Stimulated activated CD8-positive, alpha-beta memory T cell treated with anti-CD3 and anti-CD28 coated beads, Interleukin-4, amount 100 ng/mL, for 48 hours (primary cell): ENCODE data around the gene ARHGAP25.
A peak's percentile ranks its signal among the peaks of the same experiment; 100 is the strongest.

ENCODE experiments used
- DNase-seq: peaks from one replicate; pipeline ENCODE4 v3.0.0-alpha.2; 2020

The ARHGAP25 gene

GRCh38 chr2:68734688-68735525, at the start of gene ARHGAP25:
ARHGAP25 (plus strand) TSS chr2:68734811; CDS start chr2:68735200, 389 bp downstream.
- peak; percentile 75 for DNase-seq

- no peak for DNase-seq
Observed at GRCh38 chr2:68686178-68686577, 48.4 kb upstream of the ARHGAP25 start.

- no peak for DNase-seq
Observed at GRCh38 chr2:68687018-68687417, 47.6 kb upstream of the ARHGAP25 start.

- peak; percentile 28 for DNase-seq
Observed at GRCh38 chr2:68689553-68690537, 44.8 kb upstream of the ARHGAP25 start.

GRCh38 chr2:68690851-68691250, 43.8 kb upstream of the ARHGAP25 start:
- no peak for DNase-seq

- DNase-seq = no peak
Observed at GRCh38 chr2:68692511-68692910, 42.1 kb upstream of the ARHGAP25 start.

- no peak for DNase-seq
Observed at GRCh38 chr2:68693951-68694350, 40.7 kb upstream of the ARHGAP25 start.

GRCh38 chr2:68695971-68696370, 38.6 kb upstream of the ARHGAP25 start:
- no peak for DNase-seq

GRCh38 chr2:68696554-68696953, 38.1 kb upstream of the ARHGAP25 start:
- no peak for DNase-seq

GRCh38 chr2:68698567-68699377, 35.8 kb upstream of the ARHGAP25 start:
- DNase-seq = no peak

- DNase-seq = no peak
Observed at GRCh38 chr2:68700560-68700959, 34.1 kb upstream of the ARHGAP25 start.

GRCh38 chr2:68706637-68707036, 28.0 kb upstream of the ARHGAP25 start:
- no peak for DNase-seq

GRCh38 chr2:68708629-68709028, 26.0 kb upstream of the ARHGAP25 start:
- no peak for DNase-seq

- DNase-seq = no peak
Observed at GRCh38 chr2:68709421-68709911, 25.1 kb upstream of the ARHGAP25 start.

GRCh38 chr2:68710336-68710735, 24.3 kb upstream of the ARHGAP25 start:
- no peak for DNase-seq

- DNase-seq = no peak
Observed at GRCh38 chr2:68710756-68711155, 23.9 kb upstream of the ARHGAP25 start.

- DNase-seq = no peak
Observed at GRCh38 chr2:68714866-68715265, 19.7 kb upstream of the ARHGAP25 start.

GRCh38 chr2:68715353-68716041, 19.1 kb upstream of the ARHGAP25 start:
- DNase-seq = peak; percentile 74

GRCh38 chr2:68716604-68717304, 17.9 kb upstream of the ARHGAP25 start:
- DNase-seq = no peak

GRCh38 chr2:68717305-68717661, 17.3 kb upstream of the ARHGAP25 start:
- peak; percentile 61 for DNase-seq

- no peak for DNase-seq
Observed at GRCh38 chr2:68719912-68720311, 14.7 kb upstream of the ARHGAP25 start.
